Kidney (tissue), 14 donors: ENCODE measurements around the gene RTKN2. TPM values are rescaled to one million over a fixed set of nuclear protein-coding genes. Genes with fewer than 3 reads are reported as not detected.

ENCODE experiments used
- DNase-seq, 5 donors: peaks; one replicate each; pipeline ENCODE4 v3.0.0-alpha.2; 2013 to 2020
- FAIRE-seq: peaks from 2 replicates; lab custom pipeline; 2012; peaks lifted over from hg19 to GRCh38; lab: Jason Lieb, UNC
- H3K27ac ChIP-seq, 2 donors: one replicate each; pipeline ENCODE4 v1.7.0; 2013; ENCODE audit warnings: low read depth in 2 of 2, low read length in 2 of 2, inconsistent platforms in 1 of 2
- H3K27me3 ChIP-seq: one replicate; pipeline ENCODE4 v1.7.1; 2013; ENCODE audit warnings: low read length, inconsistent platforms; ENCODE audit not compliant: control insufficient read depth, insufficient read depth
- H3K36me3 ChIP-seq, 3 donors: one replicate each; pipeline versions ENCODE4 v1.7.0 to v1.7.1; 2013; ENCODE audit warnings: low read length in 3 of 3, control low read depth in 1 of 3, inconsistent platforms in 1 of 3; ENCODE audit not compliant: insufficient read depth in 3 of 3, control insufficient read depth in 2 of 3
- H3K4me1 ChIP-seq, 3 donors: one replicate each; pipeline versions ENCODE4 v1.7.0 to v1.7.1; 2013; ENCODE audit warnings: low read length in 3 of 3, inconsistent platforms in 1 of 3, low read depth in 1 of 3; ENCODE audit not compliant: control insufficient read depth in 2 of 3, insufficient read depth in 2 of 3
- H3K4me3 ChIP-seq, 3 donors: one replicate each; pipeline versions ENCODE4 v1.7.0 to v1.8.1; 2013; ENCODE audit warnings: low read length in 3 of 3, control low read depth in 1 of 3, inconsistent platforms in 1 of 3
- H3K9ac ChIP-seq, 3 donors: one replicate each; pipeline versions ENCODE4 v1.7.0 to v1.7.1; 2013; ENCODE audit warnings: low read length in 3 of 3, control low read depth in 1 of 3, inconsistent platforms in 1 of 3
- H3K9me3 ChIP-seq, 3 donors: one replicate each; pipeline versions ENCODE4 v1.7.0 to v1.7.1; 2013; ENCODE audit warnings: low read length in 3 of 3, control low read depth in 1 of 3, inconsistent platforms in 1 of 3; ENCODE audit not compliant: control insufficient read depth in 2 of 3, insufficient read depth in 1 of 3
- intact Hi-C: fragments of 100-400 bp; cut with DNase I; formaldehyde crosslinking; loops from one replicate; pipeline ENCODE4 v1.11.1; 2022
- polyA plus RNA-seq: library from polyadenylated mRNA; stranded (reverse); fragments of 350-450 nt; fragmentation: Illumina TruSeq; extraction: RNeasy Lipid Tissue Mini Kit (QIAGEN cat#74804); gene quantifications from one replicate; pipeline ENCODE4 v1.2.3, GENCODE V29; 2014; ENCODE audit warnings: low read depth, low replicate concordance; ENCODE audit not compliant: insufficient read depth
- total RNA-seq: library from RNA; stranded (reverse); fragmentation: NEBNext Ultra II Directional; extraction: Animal tissue kit (Norgen Biotek cat#: 25700); gene quantifications from one replicate; pipeline ENCODE4 v1.2.1, GENCODE V29; 2021
- TF ChIP-seq, protein P1 (sequence below): IDR thresholded peaks from 3 replicates; pipeline ENCODE4 v1.5.1; 2012; ENCODE audit warnings: mild to moderate bottlenecking, moderate library complexity, borderline replicate concordance; ENCODE audit not compliant: insufficient read depth; ENCODE audit errors: extremely low read depth
- donor health status: control.
- donor health status: control.
- donor health status: control.
- donor health status: control.
- donor health status: control.
- donor health status: DM: yes; HTN: yes; CAD: no.
- donor health status: Normal renal cell carcinoma (clear cell type).

The RTKN2 gene
- total and polyA plus RNA-seq, 2 donors from 2014 or later = 0.24 to 1.6 TPM

DNA sequence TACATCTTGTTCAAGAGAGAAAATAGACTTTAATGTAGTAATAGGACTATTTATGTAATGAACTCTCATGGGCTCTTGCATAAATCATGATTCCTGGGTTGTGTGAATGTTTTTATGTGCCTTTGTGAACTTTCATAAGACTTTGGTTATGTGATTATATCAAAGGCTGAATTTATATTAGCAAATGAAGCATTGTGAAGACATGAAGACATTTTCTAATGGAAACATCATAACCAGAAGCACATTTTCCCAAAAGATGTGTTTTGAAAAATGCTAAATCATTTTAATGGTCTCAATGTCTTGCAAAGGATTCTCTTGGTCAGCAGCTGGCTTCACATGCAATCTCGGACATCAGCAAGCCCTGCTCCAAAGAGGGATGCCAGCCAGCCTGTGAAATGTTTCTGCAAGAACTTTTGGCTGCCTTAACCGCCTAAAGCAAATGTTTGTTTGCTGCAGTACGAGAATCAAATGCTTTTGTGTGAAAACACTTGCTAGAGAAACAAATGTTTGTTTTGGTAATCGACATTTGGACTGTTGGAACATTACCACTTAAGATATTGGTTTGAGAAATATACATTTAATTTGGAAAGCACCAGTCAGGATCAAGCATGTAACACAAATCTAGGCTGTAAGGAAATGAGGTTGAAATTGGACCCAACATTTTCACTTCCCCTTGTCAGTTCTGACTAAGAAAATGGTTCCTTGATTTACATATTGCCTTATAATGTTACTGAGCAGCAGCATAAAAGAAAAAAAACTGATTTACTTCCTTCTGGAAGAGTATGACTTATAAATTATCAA is 102.1 kb downstream of the RTKN2 start:
- no peaks in the 10 kb centered on the region for H3K27me3 ChIP-seq
- intact Hi-C loops = no loop called here
- no peaks in the 10 kb centered on the region for H3K9me3 ChIP-seq
- H3K27ac ChIP-seq = no peak overlapping the region
- no peak overlapping the region for H3K4me3 ChIP-seq
- TF ChIP-seq, protein P1, sequence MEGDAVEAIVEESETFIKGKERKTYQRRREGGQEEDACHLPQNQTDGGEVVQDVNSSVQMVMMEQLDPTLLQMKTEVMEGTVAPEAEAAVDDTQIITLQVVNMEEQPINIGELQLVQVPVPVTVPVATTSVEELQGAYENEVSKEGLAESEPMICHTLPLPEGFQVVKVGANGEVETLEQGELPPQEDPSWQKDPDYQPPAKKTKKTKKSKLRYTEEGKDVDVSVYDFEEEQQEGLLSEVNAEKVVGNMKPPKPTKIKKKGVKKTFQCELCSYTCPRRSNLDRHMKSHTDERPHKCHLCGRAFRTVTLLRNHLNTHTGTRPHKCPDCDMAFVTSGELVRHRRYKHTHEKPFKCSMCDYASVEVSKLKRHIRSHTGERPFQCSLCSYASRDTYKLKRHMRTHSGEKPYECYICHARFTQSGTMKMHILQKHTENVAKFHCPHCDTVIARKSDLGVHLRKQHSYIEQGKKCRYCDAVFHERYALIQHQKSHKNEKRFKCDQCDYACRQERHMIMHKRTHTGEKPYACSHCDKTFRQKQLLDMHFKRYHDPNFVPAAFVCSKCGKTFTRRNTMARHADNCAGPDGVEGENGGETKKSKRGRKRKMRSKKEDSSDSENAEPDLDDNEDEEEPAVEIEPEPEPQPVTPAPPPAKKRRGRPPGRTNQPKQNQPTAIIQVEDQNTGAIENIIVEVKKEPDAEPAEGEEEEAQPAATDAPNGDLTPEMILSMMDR = no peak
- no peaks in the 10 kb centered on the region for H3K36me3 ChIP-seq
- peak in 4 of 5 donors; percentile 17 to 79 (median 62) for DNase-seq
- no peak overlapping the region for H3K9ac ChIP-seq
- H3K4me1 ChIP-seq = no peaks in the 10 kb centered on the region
- FAIRE-seq = no peak

DNA sequence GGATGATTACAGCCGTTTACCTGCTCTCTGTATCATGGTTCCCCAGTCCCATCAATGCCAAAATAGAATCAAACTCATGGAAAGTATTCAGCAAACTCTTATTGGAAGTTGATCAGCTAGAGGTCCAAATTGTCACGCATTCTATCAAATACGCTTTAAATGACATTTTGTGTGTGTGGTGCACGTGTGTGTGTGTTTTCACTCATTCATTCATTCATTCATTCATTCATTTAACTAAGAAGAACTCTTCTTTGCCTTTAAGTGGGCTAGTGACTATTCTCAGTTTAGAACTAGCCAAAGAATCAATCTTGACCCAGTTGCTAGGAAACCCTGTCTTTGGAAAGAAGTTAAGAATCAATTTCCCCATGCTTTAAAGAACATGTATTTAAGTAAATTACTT is 102.8 kb downstream of the RTKN2 start:
- Histone ChIP-seq H3K27me3 (no peaks in the 10 kb centered on the region), H3K4me3 (no peak overlapping the region), H3K4me1 (no peaks in the 10 kb centered on the region), H3K9ac (no peak overlapping the region), H3K9me3 (no peaks in the 10 kb centered on the region), H3K27ac (no peak overlapping the region), H3K36me3 (no peaks in the 10 kb centered on the region)
- intact Hi-C loops = no loop called here
- no peak for FAIRE-seq
- no peak for DNase-seq
- TF ChIP-seq, protein P1 = no peak

DNA sequence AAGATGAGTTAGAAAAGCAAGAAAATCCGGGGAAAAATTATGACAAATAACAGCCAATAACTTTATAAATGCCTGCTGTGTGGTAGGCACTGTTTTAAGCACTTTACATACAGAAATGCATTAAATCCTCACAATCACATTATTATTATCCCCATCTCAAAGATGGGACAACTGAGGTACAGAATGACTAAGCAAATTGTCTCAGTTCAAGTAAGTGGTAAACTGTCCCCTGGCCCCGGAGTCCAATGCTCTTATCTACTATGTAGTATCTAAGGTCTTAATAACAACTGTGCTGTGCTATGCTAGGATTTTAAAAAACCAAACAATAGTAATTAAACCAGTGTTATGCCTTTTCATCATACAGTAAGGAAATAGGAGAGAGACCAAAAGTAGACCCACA is 105.6 kb downstream of the RTKN2 start:
- no peaks in the 10 kb centered on the region for H3K27me3 ChIP-seq
- no peak overlapping the region for H3K27ac ChIP-seq
- TF ChIP-seq, protein P1 = no peak
- intact Hi-C loops = no loop called here
- DNase-seq (no peak), FAIRE-seq (no peak)
- no peak overlapping the region for H3K4me3 ChIP-seq
- no peaks in the 10 kb centered on the region for H3K4me1 ChIP-seq
- no peak overlapping the region for H3K9ac ChIP-seq
- no peaks in the 10 kb centered on the region for H3K36me3 ChIP-seq
- no peaks in the 10 kb centered on the region for H3K9me3 ChIP-seq
